ENCODE results near the gene TMTC1.

Gene TMTC1

DNA sequence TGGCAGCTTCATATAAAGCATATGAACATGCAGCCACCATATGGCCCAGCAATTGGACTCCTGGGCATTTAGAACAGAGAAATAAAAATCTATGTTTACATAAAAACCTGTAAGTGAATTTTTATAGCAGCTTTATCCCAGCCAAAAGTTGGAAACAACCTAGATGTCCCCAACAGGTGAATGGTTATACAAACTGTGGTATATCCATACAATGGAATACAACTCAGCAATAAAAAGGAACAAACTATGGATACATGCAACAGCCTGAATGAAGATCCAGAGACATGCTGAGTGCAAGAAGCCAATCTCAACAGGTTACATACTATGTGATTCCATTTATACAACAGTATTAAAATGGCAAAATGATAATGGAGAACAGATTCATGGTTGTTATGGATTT is 3.7 kb downstream of the TMTC1 start:
- DNase-seq (ENCODE audit: low spot score): no peak

DNA sequence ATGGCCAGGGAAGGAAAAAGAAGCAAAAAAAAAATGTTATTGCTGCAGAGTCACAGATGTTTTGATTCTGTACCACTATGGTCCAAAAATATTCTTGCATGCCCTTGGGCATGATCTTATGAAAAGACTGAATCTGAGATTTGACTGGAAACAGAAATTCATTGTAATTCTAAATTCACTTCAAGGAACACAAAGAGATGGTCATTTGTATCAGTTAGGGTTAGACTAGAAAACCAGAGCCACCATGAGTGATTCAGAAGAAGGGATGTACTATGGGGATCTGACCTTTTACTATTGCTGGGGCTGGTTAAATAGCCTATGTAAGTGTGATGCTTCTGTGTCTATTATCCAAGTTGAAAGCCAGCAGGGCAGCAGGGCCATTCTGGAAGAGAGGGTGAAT is 5.2 kb downstream of the TMTC1 start:
- no peak for DNase-seq (ENCODE audit: low spot score)

DNA sequence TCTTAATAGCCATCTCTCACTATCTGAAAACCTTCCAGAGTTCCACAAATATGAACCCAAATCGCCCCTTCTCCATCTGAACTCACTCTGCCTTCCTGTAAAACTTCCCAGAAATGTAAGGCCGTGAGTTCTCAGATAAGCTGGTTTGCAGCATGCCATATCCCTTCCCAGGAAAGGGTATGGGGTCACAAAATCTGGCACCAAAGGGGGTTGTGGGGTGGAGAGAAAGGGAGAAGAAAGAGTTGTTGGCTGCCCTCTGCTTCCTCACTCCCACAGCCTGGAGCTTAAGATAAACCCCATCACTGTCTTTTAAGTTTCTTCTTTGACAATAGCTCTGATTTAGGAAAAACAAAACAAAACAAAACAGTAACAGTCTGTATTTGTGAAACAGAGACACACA is 10.7 kb downstream of the TMTC1 start:
- no peak for DNase-seq (ENCODE audit: low spot score)

DNA sequence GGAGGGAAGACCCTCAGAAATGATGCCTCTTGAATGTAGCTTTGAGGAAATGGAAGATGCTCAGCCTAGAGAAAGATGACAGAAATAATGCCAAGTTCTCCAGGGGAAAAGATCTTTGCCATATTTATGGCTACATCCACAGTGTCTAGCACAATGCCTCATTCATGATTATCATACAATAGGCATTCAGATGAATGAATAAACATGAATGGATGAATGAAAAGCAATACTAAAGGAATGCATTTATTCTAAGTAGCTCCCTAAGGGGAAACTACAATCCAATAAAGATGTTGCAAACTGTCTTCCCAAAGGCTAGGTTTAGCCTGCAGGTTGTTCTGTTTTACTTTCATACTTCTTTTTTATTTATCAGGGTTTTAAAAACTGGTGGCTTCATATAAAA is 12.0 kb downstream of the TMTC1 start:
- DNase-seq (ENCODE audit: low spot score): no peak

DNA sequence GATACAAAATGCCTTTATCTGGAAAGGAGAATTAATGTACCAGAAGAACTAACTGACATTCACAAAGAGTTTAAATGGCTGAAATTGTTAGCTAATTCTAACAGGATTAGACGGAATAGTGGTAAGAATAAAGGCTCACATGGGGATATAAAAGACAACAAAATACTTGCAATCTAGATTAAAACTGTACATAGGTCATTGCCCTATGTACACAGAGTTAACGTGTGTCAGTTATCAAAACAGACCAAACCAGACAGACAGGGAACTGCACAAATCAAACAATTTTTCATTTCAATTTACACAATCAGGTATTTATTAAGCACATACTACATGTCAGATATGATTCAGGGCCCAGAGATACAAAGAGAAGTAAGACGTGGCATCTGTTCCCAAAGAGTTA is 12.6 kb downstream of the TMTC1 start:
- no peak for DNase-seq (ENCODE audit: low spot score)

DNA sequence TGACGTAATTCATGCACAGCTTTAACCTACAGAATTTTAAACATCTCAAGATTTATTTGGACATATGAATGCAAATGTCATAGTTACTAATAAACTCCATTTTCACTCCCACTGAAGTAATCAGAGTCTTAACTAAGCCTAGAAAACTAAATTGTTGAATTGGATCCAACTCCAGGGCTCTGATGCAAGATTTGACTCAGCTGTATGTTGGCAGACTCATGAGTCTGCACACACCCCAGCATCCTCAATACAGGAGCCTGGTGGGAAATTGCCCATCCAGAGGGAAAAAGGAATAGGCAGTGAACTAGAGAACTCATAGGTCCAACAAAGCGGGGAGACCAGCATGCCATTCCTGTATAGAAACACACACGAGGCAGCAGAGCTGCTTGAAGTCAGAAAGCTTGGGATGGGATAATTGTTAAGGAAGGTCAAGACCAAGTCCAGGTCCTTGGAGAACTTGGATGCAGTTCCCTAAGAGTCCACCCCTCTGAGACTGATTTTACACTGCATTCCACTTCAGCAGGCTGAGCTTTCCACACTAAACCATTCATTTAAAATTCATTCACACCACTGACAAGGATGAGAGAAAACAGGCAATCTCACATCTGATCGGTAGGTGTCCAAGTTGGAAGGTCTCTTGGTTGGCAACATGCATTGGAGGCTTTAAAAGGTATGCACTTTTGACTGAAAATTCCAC is 14.4 kb downstream of the TMTC1 start:
- no peak for DNase-seq (ENCODE audit: low spot score)

DNA sequence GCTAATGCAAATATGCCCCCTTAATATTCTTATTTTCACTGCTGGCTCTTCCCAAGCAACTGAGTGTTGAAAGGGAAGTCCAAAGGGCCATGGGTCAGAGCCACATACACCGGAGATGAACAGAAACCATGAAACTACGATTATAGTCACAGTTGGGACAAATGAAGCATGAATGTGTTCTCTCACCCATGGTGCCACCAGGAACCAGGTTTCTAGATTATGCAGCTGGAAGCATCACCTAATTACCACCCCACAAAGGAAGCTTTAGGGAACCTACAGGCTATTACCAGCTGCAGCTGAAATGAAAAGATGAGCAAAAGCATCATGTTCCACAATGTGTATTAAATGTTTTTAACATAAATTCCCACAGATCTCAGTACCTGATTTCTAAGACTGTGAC is 15.4 kb downstream of the TMTC1 start:
- DNase-seq (ENCODE audit: low spot score): no peak

DNA sequence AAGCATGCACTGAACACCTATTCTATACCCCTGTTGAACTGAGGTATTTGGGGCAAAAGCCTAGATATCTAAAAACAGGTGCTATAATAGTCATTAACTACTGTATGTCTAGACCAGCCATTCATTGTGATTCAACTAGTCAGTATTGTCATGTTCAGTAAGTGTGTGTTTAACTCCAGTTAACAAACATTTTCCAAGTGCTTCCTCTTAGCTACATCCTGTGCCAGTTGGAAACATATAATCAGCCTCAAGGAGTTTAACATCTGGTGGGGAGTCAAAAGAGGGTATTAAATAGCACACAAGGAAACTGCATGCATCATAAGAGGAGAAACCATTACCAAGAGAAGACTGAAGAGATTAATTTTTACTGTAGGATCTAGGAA is 20.4 kb downstream of the TMTC1 start:
- DNase-seq (ENCODE audit: low spot score): no peak

DNA sequence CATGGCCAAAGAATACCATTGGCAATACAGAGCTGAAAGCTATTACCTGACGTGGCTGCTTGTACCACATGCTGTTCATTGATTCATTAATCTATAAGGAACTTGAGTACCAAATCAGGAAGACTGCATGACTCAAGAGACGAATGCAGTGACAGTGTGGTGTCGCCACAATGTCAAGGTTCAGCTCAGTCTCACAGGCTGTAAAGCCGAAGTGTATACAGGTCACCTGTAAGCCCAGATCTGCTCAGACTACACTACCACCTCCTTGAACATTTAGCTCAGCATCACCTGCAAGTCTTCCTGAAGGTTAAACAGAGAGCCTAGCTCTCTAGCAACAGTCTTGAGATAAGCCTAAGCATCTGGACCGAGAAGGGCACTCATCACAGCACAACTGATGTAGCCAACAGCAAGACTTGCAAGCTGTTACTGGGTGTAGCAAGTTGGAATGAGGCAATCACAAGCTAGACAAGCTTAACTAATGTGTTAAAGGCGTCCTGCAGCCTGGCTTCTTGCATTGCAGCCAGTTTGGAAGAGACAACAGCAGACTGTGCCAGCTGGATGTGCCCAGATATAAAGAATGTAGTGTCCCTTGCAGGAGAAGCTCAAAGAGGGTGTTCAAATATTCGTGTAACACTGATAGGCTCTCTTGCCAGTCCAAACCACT is 21.0 kb downstream of the TMTC1 start:
- no peak for DNase-seq (ENCODE audit: low spot score)

DNA sequence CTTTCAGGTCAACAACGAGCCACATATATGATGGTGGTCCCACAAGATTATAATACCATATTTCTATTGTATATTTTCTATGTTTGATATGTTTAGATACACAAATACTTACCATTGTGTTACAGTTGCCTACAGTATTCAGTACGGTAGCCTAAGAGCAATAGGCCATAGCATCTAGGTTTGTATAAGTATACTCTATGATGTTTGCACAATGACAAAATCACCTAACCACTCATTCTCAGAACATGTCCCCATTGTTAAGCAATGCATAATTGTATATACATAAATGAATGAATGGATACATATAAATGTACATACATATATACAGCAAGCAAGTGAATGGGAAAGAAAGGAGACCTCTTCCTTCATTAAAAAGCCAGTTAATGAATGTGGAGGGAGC is 23.8 kb downstream of the TMTC1 start:
- no peak for DNase-seq (ENCODE audit: low spot score)

DNA sequence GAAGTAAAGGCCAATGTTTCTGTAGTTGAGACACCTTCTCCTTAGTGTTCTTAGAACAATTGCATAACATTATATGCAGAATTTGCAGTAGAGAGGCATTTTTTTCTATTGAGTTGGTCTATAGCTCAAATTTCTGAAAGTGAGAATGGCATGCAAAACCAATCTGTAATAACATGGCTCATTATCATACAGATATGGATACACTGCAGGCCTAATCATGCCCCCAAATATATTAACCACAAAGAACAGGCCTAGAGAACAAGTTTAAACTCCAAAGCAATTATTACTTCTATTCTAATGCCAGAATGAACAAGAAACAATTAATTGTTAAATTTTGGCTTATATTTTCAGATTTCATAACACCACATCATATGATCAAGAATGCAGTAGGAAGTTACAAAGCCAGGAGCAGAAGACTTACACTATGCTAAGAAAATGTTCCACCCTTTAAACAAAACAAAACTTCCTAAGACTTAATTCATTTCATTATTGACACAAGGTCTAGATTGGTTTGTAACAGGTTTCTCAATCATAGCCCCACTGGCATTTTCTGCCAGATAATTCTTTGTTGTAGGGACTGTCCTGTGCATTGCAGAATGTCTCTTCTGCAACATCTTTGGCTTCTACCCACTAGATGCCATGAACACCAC is 26.9 kb downstream of the TMTC1 start:
- no peak for DNase-seq (ENCODE audit: low spot score)

DNA sequence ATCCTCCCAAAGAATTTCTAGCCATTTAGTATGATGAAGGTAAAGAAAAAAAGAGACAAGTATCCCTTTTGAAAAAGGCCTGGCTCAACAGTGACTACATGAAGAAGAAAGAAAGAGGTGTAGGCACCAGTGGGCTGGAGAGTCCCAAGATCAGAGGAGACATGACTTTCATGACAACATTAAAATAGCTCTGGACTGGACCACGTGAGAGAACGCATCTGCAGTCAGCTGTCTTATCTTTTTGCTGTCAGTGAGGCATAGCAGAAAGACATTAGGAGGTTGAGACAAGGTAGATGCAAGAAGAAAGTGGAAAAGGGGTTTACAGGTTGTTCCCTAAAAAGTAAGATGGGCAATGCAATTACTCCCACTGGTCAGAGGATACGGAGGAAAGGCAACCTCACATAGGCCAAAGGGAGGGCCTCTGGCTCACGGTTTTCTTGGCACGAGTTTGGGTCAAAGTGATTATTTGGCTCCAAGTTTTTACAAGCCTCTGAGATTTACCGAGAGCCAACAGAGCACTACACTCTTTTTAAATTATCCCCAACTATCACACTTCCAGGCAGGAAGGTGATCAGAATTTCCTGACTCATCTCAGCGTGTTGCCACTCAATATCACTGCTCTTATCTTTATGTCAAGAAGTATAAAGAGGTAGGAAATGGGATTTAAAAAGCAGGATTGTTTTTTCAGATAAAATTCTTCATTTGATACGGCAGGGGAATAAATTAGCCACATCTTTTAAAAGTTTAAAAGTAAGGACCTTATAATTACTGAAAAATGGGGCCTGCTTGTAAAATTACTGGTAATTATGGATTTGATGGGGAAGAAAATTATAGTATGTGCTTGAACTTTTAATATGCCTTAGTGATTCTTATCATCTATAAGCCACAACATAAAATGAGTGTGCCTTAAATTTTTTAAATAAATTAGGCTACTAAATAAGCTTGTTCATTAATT is 29.2 kb downstream of the TMTC1 start:
- no peak for DNase-seq (ENCODE audit: low spot score)

DNA sequence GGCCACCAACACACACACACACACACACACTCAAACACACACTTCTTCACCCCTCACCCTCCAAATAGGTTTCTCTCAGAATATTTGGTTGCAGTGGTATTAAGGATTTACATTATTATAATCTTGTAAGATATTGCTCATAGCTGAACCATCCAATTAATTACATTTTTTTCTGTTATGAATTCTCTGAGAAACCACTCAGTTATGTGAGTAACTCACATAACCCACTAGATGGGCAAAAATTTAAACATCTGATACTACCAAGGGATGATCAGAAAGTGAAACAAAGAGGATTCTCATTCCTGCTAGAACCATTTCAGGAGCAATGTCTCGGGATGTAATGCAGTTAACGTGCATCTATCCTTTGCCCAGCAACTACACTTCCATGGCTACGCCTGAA is 31.6 kb downstream of the TMTC1 start:
- no peak for DNase-seq (ENCODE audit: low spot score)

DNA sequence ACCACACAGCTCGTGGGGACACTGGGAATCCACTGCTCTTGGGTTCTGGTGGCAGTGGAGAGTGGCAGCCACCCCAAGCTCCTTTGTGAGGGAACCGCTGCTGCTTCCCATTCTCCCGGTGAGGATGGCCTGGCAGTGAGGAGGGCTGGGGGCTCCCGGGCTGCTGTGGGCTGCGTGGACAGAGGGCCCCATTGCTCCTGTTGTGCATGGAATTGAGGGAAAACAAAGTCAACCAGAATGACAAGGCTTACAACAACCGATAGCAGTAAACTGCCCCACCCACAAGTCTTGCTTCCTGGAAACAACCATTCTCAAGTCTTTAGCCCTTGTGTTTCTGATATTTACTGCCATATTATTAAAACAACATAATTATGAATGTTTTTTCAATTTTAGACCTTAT is 32.1 kb downstream of the TMTC1 start:
- DNase-seq (ENCODE audit: low spot score): no peak

DNA sequence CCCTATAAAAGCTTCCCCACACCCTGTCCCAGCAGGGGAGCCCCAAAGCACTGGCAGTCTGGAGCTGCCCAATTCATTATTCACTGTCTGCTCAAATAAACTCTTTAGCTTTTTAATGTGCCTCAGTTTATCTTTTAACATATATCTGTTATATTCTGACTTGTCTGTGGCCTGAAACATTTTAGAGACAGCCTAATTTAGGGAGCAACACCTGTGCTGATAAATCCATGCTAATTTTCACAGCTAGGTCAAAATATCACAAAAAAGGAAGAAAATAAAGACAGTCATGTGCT is 32.9 kb downstream of the TMTC1 start:
- no peak for DNase-seq (ENCODE audit: low spot score)

DNA sequence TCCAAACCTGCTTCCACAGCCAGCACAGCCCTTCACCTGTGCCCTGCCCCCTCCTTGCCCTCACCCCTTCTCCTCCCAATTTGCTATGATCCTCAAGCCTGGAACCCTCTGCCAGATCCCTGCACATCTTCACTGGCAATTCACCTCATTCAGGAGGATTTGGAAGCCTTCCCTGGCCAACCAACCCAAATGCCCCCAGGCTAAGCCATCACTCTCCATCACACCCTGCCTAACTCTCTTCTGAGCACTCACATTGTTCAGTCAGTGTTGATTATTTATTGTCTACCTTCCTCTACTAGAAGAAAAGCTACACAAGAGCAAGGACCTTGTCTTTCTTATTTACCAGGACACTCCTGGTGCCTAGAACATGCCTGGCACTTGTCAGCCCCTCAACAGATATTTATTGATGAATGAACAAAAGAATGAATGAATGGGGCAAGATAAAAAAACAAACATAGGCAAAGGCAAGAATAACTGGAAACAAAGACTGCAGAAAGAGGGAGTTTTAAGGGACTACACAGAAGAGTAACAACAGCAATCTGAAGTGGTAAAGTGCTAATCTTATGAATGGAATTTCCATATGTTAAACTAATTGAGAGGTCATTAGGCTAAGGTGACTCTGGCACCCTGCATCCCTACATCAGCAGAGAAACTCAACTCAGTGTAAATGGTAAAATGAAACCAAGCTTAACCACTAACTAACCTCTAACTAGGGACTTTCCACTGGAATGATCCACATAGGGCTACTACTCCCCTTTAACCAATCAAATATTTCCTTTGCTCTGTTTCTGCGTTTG is 33.4 kb downstream of the TMTC1 start:
- DNase-seq (ENCODE audit: low spot score): no peak

DNA sequence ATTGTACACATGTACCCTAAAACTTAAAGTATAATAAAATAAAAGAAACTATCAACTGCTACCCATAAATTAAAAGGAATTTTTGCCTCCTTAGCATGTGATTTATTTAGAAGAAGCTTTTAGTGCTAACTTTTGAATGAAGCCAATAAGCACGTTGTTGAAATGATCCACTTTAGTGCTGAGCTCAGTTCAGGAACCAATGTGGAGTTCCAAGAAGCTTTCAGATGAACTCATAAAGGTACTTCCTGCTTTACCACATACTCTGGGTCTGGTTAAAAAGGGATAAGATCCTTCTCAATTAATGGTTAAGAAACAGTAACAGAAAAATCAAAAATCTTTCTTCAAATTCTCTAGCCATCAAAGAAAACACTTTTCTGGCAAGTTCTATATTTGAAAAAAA is 39.4 kb downstream of the TMTC1 start:
- DNase-seq (ENCODE audit: low spot score): no peak

DNA sequence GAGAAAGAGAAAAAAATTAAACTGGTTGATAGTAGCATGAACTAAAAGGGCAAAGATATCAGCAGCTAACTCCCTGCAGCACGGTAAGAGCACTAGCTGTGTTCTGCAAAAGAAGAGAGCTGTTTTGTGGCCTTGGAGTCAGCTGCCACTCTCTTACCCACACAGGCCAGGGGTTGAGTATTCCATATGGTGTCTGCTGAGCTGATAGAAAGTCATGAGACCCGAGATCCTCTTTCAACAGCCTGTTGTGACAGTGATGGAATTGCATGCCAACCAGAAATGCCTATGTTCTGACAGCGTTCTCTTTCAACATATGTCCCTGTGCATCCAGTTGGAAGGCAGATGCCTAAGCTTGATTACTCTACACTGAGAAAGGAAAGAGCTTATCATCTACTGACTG is 39.9 kb downstream of the TMTC1 start:
- DNase-seq (ENCODE audit: low spot score): no peak

DNA sequence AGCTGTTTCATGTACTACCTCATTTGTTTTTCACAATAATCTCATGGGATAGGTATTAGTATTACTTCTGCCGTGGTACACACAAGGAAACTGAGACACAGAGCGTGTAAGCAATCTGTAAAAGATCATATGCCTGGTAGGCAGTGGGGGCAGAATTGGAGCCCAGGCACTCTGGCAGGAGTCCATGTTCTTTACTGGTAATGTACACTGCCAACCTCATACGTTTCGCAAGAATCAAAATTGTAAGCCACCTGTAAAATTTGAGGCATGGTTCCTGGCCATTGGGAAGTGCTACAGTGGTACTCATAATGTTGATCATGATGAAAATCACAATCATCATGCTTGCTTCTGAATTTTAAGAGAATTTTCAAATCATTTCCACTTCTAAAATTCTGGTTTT is 40.7 kb downstream of the TMTC1 start:
- no peak for DNase-seq (ENCODE audit: low spot score)

DNA sequence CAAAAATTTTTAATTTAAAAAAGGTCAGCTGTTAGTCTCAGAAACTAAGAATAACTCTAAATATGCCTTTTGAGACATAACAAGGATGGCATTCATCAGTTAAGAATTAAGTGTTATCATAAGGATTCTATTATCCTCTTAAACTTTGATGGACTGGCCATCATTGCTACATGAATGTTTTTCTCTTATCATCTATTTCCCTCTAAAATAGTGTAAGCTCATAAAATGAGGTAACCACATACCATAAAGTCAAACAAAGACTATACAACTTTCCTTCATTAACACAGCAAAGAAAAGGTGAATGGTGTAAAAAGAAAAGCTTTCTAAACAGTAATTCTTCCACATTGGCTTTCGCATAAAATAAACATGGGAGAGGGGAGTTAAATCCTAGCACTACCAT is 41.1 kb downstream of the TMTC1 start:
- no peak for DNase-seq (ENCODE audit: low spot score)

DNA sequence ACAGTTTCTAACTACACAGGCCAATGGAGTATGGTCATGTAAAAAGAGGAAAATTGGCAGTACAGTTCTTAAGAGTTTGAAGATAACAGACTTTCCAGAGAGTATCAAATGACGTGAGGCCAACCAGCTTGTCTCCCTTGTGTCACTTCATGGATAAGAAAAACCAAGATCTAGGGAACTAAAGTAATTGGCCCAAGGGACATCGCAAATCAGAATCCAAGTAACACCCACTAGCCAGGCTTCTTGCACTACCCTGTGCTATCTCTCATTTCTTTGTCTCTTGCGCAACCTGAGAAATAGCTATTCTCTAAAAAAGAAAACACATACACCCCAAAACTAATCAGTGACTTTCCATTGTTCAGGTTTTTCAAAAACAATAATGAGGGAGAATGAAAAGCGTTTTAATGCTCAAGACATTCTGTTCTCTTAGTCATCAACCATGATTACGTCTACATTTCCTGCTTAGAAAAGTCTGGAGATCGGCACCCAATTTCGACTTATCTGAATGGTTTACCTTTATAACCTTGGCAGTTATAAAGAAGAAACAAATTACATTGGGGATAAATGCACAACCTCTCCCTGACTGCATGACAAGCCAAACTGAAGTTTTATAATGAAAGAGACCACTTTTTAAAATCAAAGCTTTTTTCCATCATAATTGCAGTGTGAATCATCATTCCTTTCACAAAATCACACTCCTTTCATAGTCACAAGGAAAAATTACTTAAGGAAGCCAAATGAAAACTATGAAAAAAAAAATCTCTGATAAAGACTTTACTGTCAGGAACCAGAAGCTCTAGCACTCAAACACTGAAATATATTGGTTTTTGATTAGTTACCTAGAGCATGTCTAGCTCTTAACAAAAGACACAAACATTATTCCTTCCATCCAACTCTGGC is 42.1 kb downstream of the TMTC1 start:
- no peak for DNase-seq (ENCODE audit: low spot score)

All from left forelimb (tissue), 1 donor.